ENCODE data around the gene PAN3.

PAN3 gene

GRCh38 chr13:28257305-28257704 lies 119.0 kb downstream of the PAN3 start:
- DNase-seq (ENCODE audit: extremely low spot score) = no peak
- CTCF ChIA-PET = no interaction called here
- TF ChIP-seq FOXA1 (IDR thresholded peaks at IDR 0.05) = no peak
- no peak for TF ChIP-seq FOXM1 (IDR thresholded peaks at IDR 0.05; ENCODE audit: borderline replicate concordance)
- no peak for TF ChIP-seq BHLHE40 (IDR thresholded peaks at IDR 0.05; ENCODE audit: borderline replicate concordance)
- TF ChIP-seq NFRKB (IDR thresholded peaks at IDR 0.05) = no peak
- no peak for TF ChIP-seq SP1 (IDR thresholded peaks at IDR 0.05)
- TF ChIP-seq, protein P1, sequence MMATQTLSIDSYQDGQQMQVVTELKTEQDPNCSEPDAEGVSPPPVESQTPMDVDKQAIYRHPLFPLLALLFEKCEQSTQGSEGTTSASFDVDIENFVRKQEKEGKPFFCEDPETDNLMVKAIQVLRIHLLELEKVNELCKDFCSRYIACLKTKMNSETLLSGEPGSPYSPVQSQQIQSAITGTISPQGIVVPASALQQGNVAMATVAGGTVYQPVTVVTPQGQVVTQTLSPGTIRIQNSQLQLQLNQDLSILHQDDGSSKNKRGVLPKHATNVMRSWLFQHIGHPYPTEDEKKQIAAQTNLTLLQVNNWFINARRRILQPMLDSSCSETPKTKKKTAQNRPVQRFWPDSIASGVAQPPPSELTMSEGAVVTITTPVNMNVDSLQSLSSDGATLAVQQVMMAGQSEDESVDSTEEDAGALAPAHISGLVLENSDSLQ (IDR thresholded peaks at IDR 0.05) = no peak
- TF ChIP-seq L3MBTL2 (conservative IDR thresholded peaks at IDR 0.05) = no peak
- no peak for TF ChIP-seq ZNF384 (IDR thresholded peaks at IDR 0.05)
- TF ChIP-seq HDGF (IDR thresholded peaks at IDR 0.05; ENCODE audit: borderline replicate concordance) = no peak
- no peak for TF ChIP-seq TARDBP (IDR thresholded peaks at IDR 0.05)
- TF ChIP-seq ELF4 (IDR thresholded peaks at IDR 0.05) = no peak
- no peak for TF ChIP-seq FOXK2 (IDR thresholded peaks at IDR 0.05)
- TF ChIP-seq LEF1 (IDR thresholded peaks at IDR 0.05; ENCODE audit: borderline replicate concordance) = no peak
- no peak for TF ChIP-seq SUZ12 (IDR thresholded peaks at IDR 0.05)
- TF ChIP-seq ARNT (IDR thresholded peaks at IDR 0.05) = no peak
- TF ChIP-seq CTBP1 (IDR thresholded peaks at IDR 0.05; ENCODE audit: borderline replicate concordance) = no peak
- POLR2A ChIA-PET = no interaction called here

DNA sequence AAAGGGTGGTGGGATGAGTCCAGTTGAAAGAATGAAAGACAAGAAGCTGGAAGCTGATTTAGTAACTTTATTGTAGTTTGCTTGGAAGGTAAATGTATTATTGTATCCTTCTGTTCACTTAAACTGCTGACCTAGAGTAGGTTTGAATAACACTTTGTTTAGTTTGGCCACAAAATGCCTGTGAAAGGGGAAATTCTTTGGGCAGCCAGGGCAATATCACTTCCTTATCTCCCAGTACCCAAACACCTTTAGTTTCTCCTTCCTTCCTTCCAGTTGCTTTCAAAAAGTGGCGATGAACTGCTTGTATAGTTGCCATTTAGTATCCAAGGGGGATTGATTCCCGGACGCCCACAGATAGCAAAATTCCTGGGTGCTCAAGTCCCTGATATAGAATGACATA lies 120.1 kb downstream of the PAN3 start:
- DNase-seq (ENCODE audit: extremely low spot score) = no peak
- ChIA-PET CTCF (no interaction called here), POLR2A (no interaction called here)
- TF ChIP-seq FOXM1 (IDR thresholded peaks at IDR 0.05; ENCODE audit: borderline replicate concordance) (no peak), LEF1 (IDR thresholded peaks at IDR 0.05; ENCODE audit: borderline replicate concordance) (no peak), HDGF (IDR thresholded peaks at IDR 0.05; ENCODE audit: borderline replicate concordance) (no peak), ELF4 (IDR thresholded peaks at IDR 0.05) (no peak), BHLHE40 (IDR thresholded peaks at IDR 0.05; ENCODE audit: borderline replicate concordance) (no peak), SP1 (IDR thresholded peaks at IDR 0.05) (no peak), TARDBP (IDR thresholded peaks at IDR 0.05) (no peak), FOXK2 (IDR thresholded peaks at IDR 0.05) (no peak), ARNT (IDR thresholded peaks at IDR 0.05) (no peak), NFRKB (IDR thresholded peaks at IDR 0.05) (no peak), ZNF384 (IDR thresholded peaks at IDR 0.05) (no peak), FOXA1 (IDR thresholded peaks at IDR 0.05) (no peak), L3MBTL2 (conservative IDR thresholded peaks at IDR 0.05) (no peak), CTBP1 (IDR thresholded peaks at IDR 0.05; ENCODE audit: borderline replicate concordance) (no peak), SUZ12 (IDR thresholded peaks at IDR 0.05) (no peak)
- TF ChIP-seq, protein P1 (IDR thresholded peaks at IDR 0.05) = no peak

GRCh38 chr13:28267497-28267896 lies 129.2 kb downstream of the PAN3 start:
- no peak for TF ChIP-seq CTBP1 (IDR thresholded peaks at IDR 0.05; ENCODE audit: borderline replicate concordance)
- no peak for TF ChIP-seq ELF4 (IDR thresholded peaks at IDR 0.05)
- CTCF ChIA-PET = no interaction called here
- DNase-seq (ENCODE audit: extremely low spot score) = no peak
- POLR2A ChIA-PET = no interaction called here

GRCh38 chr13:28268800-28269223 lies 130.5 kb downstream of the PAN3 start:
- TF ChIP-seq ELF4 (IDR thresholded peaks at IDR 0.05) (no peak), FOXA1 (IDR thresholded peaks at IDR 0.05) (no peak), L3MBTL2 (conservative IDR thresholded peaks at IDR 0.05) (no peak), CTBP1 (IDR thresholded peaks at IDR 0.05; ENCODE audit: borderline replicate concordance) (no peak), BHLHE40 (IDR thresholded peaks at IDR 0.05; ENCODE audit: borderline replicate concordance) (no peak), LEF1 (IDR thresholded peaks at IDR 0.05; ENCODE audit: borderline replicate concordance) (no peak), SUZ12 (IDR thresholded peaks at IDR 0.05) (no peak)
- TF ChIP-seq, protein P1 (IDR thresholded peaks at IDR 0.05) = no peak
- ChIA-PET POLR2A (no interaction called here), CTCF (no interaction called here)
- DNase-seq (ENCODE audit: extremely low spot score) = no peak

DNA sequence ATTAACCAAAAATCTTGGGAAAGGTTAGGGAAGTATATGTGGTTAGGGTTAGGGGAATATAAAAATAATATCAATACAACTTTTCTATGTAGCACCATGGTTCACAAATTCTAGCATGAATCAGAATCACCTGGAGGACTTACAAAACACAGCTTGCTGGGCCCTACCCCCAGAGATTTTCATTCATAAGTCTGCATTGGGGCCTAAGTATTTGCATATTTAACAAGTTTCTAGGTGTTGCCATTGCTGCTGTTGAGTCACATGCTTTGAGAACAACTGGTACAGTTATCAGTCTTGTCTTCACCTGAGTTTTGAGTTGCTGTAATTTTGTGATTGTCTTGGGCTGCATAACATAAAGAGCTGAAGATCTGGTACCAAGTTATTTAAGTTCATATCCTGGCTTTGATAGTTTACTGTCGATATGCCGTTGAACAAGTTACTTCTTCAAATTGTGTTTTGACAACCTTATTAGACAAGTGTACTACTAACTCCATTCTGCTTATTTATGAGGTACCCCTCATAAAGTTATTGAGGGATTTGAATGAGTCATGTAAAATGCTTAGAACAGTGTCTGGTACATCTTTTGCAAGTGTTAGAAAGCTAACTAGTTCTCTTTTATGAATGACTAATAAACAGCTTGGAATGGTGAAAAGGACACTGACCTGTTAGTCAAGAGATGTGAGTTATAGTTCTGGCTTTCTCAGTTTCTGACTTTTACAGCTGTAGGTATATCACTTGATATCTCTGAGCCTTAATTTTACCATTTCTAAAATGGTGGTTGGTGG lies 132.9 kb downstream of the PAN3 start:
- CTCF ChIA-PET = no interaction called here
- no peak for TF ChIP-seq NFRKB (IDR thresholded peaks at IDR 0.05)
- no peak for TF ChIP-seq FOXM1 (IDR thresholded peaks at IDR 0.05; ENCODE audit: borderline replicate concordance)
- TF ChIP-seq ARNT (IDR thresholded peaks at IDR 0.05) = no peak
- no peak for TF ChIP-seq SUZ12 (IDR thresholded peaks at IDR 0.05)
- no peak for TF ChIP-seq FOXA1 (IDR thresholded peaks at IDR 0.05)
- TF ChIP-seq L3MBTL2 (conservative IDR thresholded peaks at IDR 0.05) = no peak
- TF ChIP-seq ELF4 (IDR thresholded peaks at IDR 0.05) = no peak
- no peak for TF ChIP-seq FOXK2 (IDR thresholded peaks at IDR 0.05)
- no peak for DNase-seq (ENCODE audit: extremely low spot score)
- POLR2A ChIA-PET = no interaction called here

DNA sequence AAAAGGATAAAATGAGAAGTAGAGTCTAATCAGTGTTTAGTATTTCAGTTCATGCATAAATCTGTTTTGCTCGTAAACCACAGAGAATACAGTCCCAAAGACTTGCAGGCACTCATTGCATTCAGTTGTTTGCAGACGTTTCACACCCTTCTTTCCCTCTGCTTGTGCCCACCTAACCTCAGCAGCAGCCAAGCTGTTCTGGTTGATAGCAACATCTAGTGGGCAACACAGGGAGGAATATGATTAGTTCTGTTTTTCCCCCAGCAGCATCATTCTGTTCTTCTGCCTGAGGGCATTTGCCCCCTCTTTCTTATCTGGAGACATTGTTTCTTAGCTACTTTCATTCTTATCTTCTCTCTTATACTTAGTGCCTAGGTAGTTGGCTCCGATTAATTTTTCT lies 135.6 kb downstream of the PAN3 start:
- peak; percentile 32 for DNase-seq (ENCODE audit: extremely low spot score)
- CTCF ChIA-PET = interaction anchor here (0.6 kb wide), 1 partner anchor 214 kb away, joined by 3 read pairs; no protein-coding TSS in a partner anchor
- POLR2A ChIA-PET = no interaction called here
- TF ChIP-seq CTBP1 (IDR thresholded peaks at IDR 0.05; ENCODE audit: borderline replicate concordance) (no peak), TARDBP (IDR thresholded peaks at IDR 0.05) (no peak), ARNT (IDR thresholded peaks at IDR 0.05) (no peak), HDGF (IDR thresholded peaks at IDR 0.05; ENCODE audit: borderline replicate concordance) (no peak), SUZ12 (IDR thresholded peaks at IDR 0.05) (no peak), LEF1 (IDR thresholded peaks at IDR 0.05; ENCODE audit: borderline replicate concordance) (no peak), ZNF384 (IDR thresholded peaks at IDR 0.05) (no peak), FOXA1 (IDR thresholded peaks at IDR 0.05) (no peak), L3MBTL2 (conservative IDR thresholded peaks at IDR 0.05) (no peak), FOXK2 (IDR thresholded peaks at IDR 0.05) (no peak), FOXM1 (IDR thresholded peaks at IDR 0.05; ENCODE audit: borderline replicate concordance) (no peak), SP1 (IDR thresholded peaks at IDR 0.05) (no peak), BHLHE40 (IDR thresholded peaks at IDR 0.05; ENCODE audit: borderline replicate concordance) (no peak), ELF4 (IDR thresholded peaks at IDR 0.05) (no peak), NFRKB (IDR thresholded peaks at IDR 0.05) (no peak)
- TF ChIP-seq, protein P1 (IDR thresholded peaks at IDR 0.05) = no peak
